Erythroblast (primary cell): ENCODE results near the gene WSB1.
A peak's percentile ranks its signal among the peaks of the same experiment; 100 is the strongest.

Source experiments
- DNase-seq, 2 experiments: peaks; one replicate each; lab custom pipeline; 2025; lab: John Stamatoyannopoulos, UW
- GATA1 ChIP-seq: IDR thresholded peaks from 2 replicates; pipeline ENCODE4 v1.6.1; 2011; ENCODE audit warnings: low read depth, mild to moderate bottlenecking, control low read depth, low read length, moderate library complexity
- POLR2A ChIP-seq: IDR thresholded peaks from 2 replicates; pipeline ENCODE4 v1.6.1; 2011; ENCODE audit warnings: mild to moderate bottlenecking, low read length

Gene WSB1

GRCh38 chr17:27343977-27344607 lies 50.2 kb downstream of the WSB1 start:
- DNase-seq: no peak
- no peak for TF ChIP-seq GATA1
- no peak for TF ChIP-seq POLR2A

- no peak for TF ChIP-seq POLR2A
- TF ChIP-seq GATA1: no peak
- DNase-seq: no peak
Observed at GRCh38 chr17:27345141-27345904, 51.4 kb downstream of the WSB1 start.

- TF ChIP-seq GATA1: no peak
- no peak for TF ChIP-seq POLR2A
- DNase-seq: no peak
Observed at GRCh38 chr17:27346228-27346899, 52.5 kb downstream of the WSB1 start.

GRCh38 chr17:27348196-27348595 lies 54.3 kb downstream of the WSB1 start:
- no peak for TF ChIP-seq GATA1
- no peak for TF ChIP-seq POLR2A

GRCh38 chr17:27349540-27350021 lies 55.7 kb downstream of the WSB1 start:
- TF ChIP-seq POLR2A (no peak), GATA1 (no peak)
- no peak for DNase-seq

More at GRCh38 chr17:27348196-27348595, 54.3 kb downstream of the WSB1 start:
- DNase-seq: no peak

- TF ChIP-seq GATA1 (no peak), POLR2A (no peak)
- DNase-seq: peak in 1 of 2 experiments; percentile 34
Observed at GRCh38 chr17:27351759-27352158, 57.8 kb downstream of the WSB1 start.

- DNase-seq: peak in 1 of 2 experiments; percentile 38
- no peak for TF ChIP-seq GATA1
- TF ChIP-seq POLR2A: no peak
Observed at GRCh38 chr17:27352448-27353032, 58.6 kb downstream of the WSB1 start.

- no peak for DNase-seq
Observed at GRCh38 chr17:27353033-27353460, 59.1 kb downstream of the WSB1 start.

GRCh38 chr17:27353461-27354050 lies 59.6 kb downstream of the WSB1 start:
- TF ChIP-seq GATA1 (no peak), POLR2A (peak; percentile 79)

More at GRCh38 chr17:27353033-27353460, 59.1 kb downstream of the WSB1 start:
- no peak for TF ChIP-seq POLR2A
- no peak for TF ChIP-seq GATA1

GRCh38 chr17:27354051-27354490 lies 60.2 kb downstream of the WSB1 start:
- TF ChIP-seq POLR2A (no peak), GATA1 (no peak)

More at GRCh38 chr17:27353461-27354050, 59.6 kb downstream of the WSB1 start:
- peak; percentile 93 to 98 for DNase-seq

GRCh38 chr17:27354491-27355081 lies 60.7 kb downstream of the WSB1 start:
- no peak for TF ChIP-seq POLR2A
- no peak for TF ChIP-seq GATA1
- peak; percentile 39 to 54 for DNase-seq

More at GRCh38 chr17:27354051-27354490, 60.2 kb downstream of the WSB1 start:
- no peak for DNase-seq

- DNase-seq: no peak
- TF ChIP-seq POLR2A (no peak), GATA1 (no peak)
Observed at GRCh38 chr17:27355419-27355818, 61.5 kb downstream of the WSB1 start.
